ENCODE data around the gene ULK1.

The ULK1 gene

GRCh38 chr12:131894313-131894860 is at the start of gene ULK1:
ULK1 (plus strand) TSS chr12:131894622; CDS start chr12:131895002, 380 bp downstream.
- no peak for FAIRE-seq
- TF ChIP-seq CTCF (IDR thresholded peaks at IDR 0.05; ENCODE audit: insufficient read depth, missing control alignments): no peak
- peak; percentile 99 for DNase-seq (ENCODE audit: insufficient read length, low spot score)

GRCh38 chr12:131844656-131845055 is 49.8 kb upstream of the ULK1 start:
- TF ChIP-seq CTCF (IDR thresholded peaks at IDR 0.05; ENCODE audit: insufficient read depth, missing control alignments): no peak
- DNase-seq (ENCODE audit: insufficient read length, low spot score): no peak
- FAIRE-seq: no peak

GRCh38 chr12:131845121-131845520 is 49.3 kb upstream of the ULK1 start:
- TF ChIP-seq CTCF (IDR thresholded peaks at IDR 0.05; ENCODE audit: insufficient read depth, missing control alignments): no peak
- no peak for FAIRE-seq
- no peak for DNase-seq (ENCODE audit: insufficient read length, low spot score)

- no peak for TF ChIP-seq CTCF (IDR thresholded peaks at IDR 0.05; ENCODE audit: insufficient read depth, missing control alignments)
- DNase-seq (ENCODE audit: insufficient read length, low spot score): no peak
- no peak for FAIRE-seq
These were observed 47.0 kb upstream of the ULK1 start for GRCh38 chr12:131847456-131847855.

- no peak for FAIRE-seq
- no peak for DNase-seq (ENCODE audit: insufficient read length, low spot score)
- no peak for TF ChIP-seq CTCF (IDR thresholded peaks at IDR 0.05; ENCODE audit: insufficient read depth, missing control alignments)
These were observed 45.7 kb upstream of the ULK1 start for GRCh38 chr12:131848753-131849152.

- DNase-seq (ENCODE audit: insufficient read length, low spot score): no peak
- TF ChIP-seq CTCF (IDR thresholded peaks at IDR 0.05; ENCODE audit: insufficient read depth, missing control alignments): no peak
- no peak for FAIRE-seq
These were observed 44.5 kb upstream of the ULK1 start for GRCh38 chr12:131849700-131850553.

All from D721Med (cell line).